Breast epithelium (tissue), 4 donors: ENCODE data around the gene ITGB6. TPM values are rescaled to one million over a fixed set of nuclear protein-coding genes. Genes with fewer than 3 reads are reported as not detected.

Experiments used
- DNase-seq, 2 donors: peaks; one replicate each; pipeline ENCODE4 v3.0.0-alpha.2; 2019; ENCODE audit warnings: low spot score in 2 of 2
- H3K27ac ChIP-seq, 2 donors: fragments of 200-600 bp; sonication (generic) in 1 of 2; one replicate each; pipeline ENCODE4 v1.5.1; 2016 to 2019; ENCODE audit warnings: mild to moderate bottlenecking in 1 of 2
- H3K27me3 ChIP-seq, 2 donors: fragments of 200-600 bp; sonication (generic) in 1 of 2; one replicate each; pipeline versions ENCODE4 v1.5.1 to v1.6.0; 2017 to 2019; ENCODE audit warnings: control low read depth in 1 of 2, mild to moderate bottlenecking in 1 of 2
- H3K36me3 ChIP-seq: fragments of 200-600 bp; one replicate; pipeline ENCODE4 v1.5.1; 2019
- H3K4me1 ChIP-seq, 2 donors: fragments of 200-600 bp; sonication (generic); one replicate each; pipeline ENCODE4 v1.5.1; 2016 to 2019; ENCODE audit warnings: control low read depth in 1 of 2
- H3K4me3 ChIP-seq, 3 donors: fragments of 200-600 bp; sonication (generic); 1 replicate in 2 of 3; 2 replicates in 1 of 3; pipeline ENCODE4 v1.5.1; 2016 to 2019; ENCODE audit warnings: mild to moderate bottlenecking in 3 of 3, moderate library complexity in 2 of 3
- H3K9me3 ChIP-seq, 2 donors: fragments of 200-600 bp; sonication (generic) in 1 of 2; one replicate each; pipeline ENCODE4 v1.5.1; 2016 to 2019; ENCODE audit warnings: control low read depth in 1 of 2
- POLR2A ChIP-seq: fragments of 450-650 bp; IDR thresholded peaks from one replicate; pipeline ENCODE4 v1.6.1; 2016; ENCODE audit warnings: antibody characterized with exemption, mild to moderate bottlenecking, moderate library complexity
- POLR2AphosphoS5 ChIP-seq, 3 donors: sonication (generic); formaldehyde crosslinking; IDR thresholded peaks; one replicate each; pipeline ENCODE4 v1.6.1; 2017; ENCODE audit warnings: antibody characterized with exemption in 3 of 3
- intact Hi-C: fragments of 100-400 bp; cut with DNase I; formaldehyde crosslinking; loops from one replicate; pipeline ENCODE4 v1.15.1; 2023; ENCODE audit warnings: low total_unique reads
- total RNA-seq, 3 donors: library from RNA; depleted of rRNA; stranded (reverse); fragments of >200 nt; gene quantifications; one replicate each; pipeline ENCODE4 v1.1.0, GENCODE V29; 2016
- TF ChIP-seq, protein P1 (sequence below), 3 donors: fragments of 450-650 bp; IDR thresholded peaks; one replicate each; pipeline ENCODE4 v1.5.1; 2016 to 2017; ENCODE audit warnings: antibody characterized with exemption in 3 of 3, mild to moderate bottlenecking in 3 of 3, moderate library complexity in 3 of 3

ITGB6 gene
- total RNA-seq, 3 donors from 2014 or later = 0.16 to 46.1 (median 16.7) TPM

- no peak for TF ChIP-seq POLR2AphosphoS5 (IDR thresholded peaks at IDR 0.05)
- TF ChIP-seq, protein P1, sequence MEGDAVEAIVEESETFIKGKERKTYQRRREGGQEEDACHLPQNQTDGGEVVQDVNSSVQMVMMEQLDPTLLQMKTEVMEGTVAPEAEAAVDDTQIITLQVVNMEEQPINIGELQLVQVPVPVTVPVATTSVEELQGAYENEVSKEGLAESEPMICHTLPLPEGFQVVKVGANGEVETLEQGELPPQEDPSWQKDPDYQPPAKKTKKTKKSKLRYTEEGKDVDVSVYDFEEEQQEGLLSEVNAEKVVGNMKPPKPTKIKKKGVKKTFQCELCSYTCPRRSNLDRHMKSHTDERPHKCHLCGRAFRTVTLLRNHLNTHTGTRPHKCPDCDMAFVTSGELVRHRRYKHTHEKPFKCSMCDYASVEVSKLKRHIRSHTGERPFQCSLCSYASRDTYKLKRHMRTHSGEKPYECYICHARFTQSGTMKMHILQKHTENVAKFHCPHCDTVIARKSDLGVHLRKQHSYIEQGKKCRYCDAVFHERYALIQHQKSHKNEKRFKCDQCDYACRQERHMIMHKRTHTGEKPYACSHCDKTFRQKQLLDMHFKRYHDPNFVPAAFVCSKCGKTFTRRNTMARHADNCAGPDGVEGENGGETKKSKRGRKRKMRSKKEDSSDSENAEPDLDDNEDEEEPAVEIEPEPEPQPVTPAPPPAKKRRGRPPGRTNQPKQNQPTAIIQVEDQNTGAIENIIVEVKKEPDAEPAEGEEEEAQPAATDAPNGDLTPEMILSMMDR (IDR thresholded peaks at IDR 0.05) = no peak
- TF ChIP-seq POLR2A = no peak
- Histone ChIP-seq H3K27me3 (no peaks in the 10 kb centered on the region), H3K36me3 (no peaks in the 10 kb centered on the region), H3K27ac (peak overlapping the region; percentile 26 to 35), H3K9me3 (no peaks in the 10 kb centered on the region), H3K4me1 (peaks cover 0 to 14% of the 10 kb centered on the region in 2 donors), H3K4me3 (no peak overlapping the region)
- DNase-seq = no peak
- intact Hi-C loops = no loop called here
Measured at GRCh38 chr2:160055726-160056108, 144.4 kb downstream of the ITGB6 start.

- H3K27me3 ChIP-seq = no peaks in the 10 kb centered on the region
- peak overlapping the region; percentile 35 to 38 for H3K27ac ChIP-seq
- H3K4me1 ChIP-seq = peaks cover 0 to 14% of the 10 kb centered on the region in 2 donors
- no peak overlapping the region for H3K4me3 ChIP-seq
- H3K36me3 ChIP-seq = no peaks in the 10 kb centered on the region
- no peaks in the 10 kb centered on the region for H3K9me3 ChIP-seq
- intact Hi-C loops = no loop called here
- DNase-seq = no peak
- TF ChIP-seq POLR2A (no peak), POLR2AphosphoS5 (IDR thresholded peaks at IDR 0.05) (no peak)
- TF ChIP-seq, protein P1 (IDR thresholded peaks at IDR 0.05) = no peak
Measured at GRCh38 chr2:160054984-160055725, 144.9 kb downstream of the ITGB6 start.

GRCh38 chr2:160053946-160054345 lies 146.1 kb downstream of the ITGB6 start:
- no peaks in the 10 kb centered on the region for H3K36me3 ChIP-seq
- H3K27ac ChIP-seq = no peak overlapping the region
- H3K4me1 ChIP-seq = peaks cover 0 to 14% of the 10 kb centered on the region in 2 donors

DNA sequence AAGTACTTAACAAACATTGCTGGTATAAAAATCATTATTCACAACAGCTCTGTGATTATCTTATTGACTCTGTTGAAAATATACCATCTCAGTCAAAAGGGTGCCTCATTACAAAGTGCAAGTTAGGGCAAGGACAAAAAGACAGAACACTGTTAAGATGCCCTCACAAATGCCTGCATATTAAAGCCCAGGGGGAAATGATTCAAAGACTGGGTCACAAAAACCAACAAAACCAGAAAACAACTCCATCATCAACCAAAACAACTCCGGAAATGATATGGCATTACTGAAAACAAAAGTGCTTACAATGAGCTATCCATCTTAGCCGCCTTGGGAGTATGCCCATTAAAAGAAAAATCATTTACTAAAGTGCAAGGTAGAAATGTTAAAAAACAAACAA lies 147.5 kb downstream of the ITGB6 start:
- DNase-seq = no peak
- Histone ChIP-seq H3K4me3 (no peak overlapping the region), H3K27me3 (no peaks in the 10 kb centered on the region), H3K36me3 (no peaks in the 10 kb centered on the region), H3K4me1 (peaks cover 0 to 4% of the 10 kb centered on the region in 2 donors), H3K9me3 (no peaks in the 10 kb centered on the region), H3K27ac (peak overlapping the region; percentile 56 to 69)
- intact Hi-C loops = no loop called here
- TF ChIP-seq, protein P1 (IDR thresholded peaks at IDR 0.05) = no peak
- TF ChIP-seq POLR2AphosphoS5 (IDR thresholded peaks at IDR 0.05) (no peak), POLR2A (no peak)

More at GRCh38 chr2:160053946-160054345, 146.1 kb downstream of the ITGB6 start:
- no peak overlapping the region for H3K4me3 ChIP-seq
- H3K9me3 ChIP-seq = no peaks in the 10 kb centered on the region
- no peak for DNase-seq
- intact Hi-C loops = no loop called here
- no peaks in the 10 kb centered on the region for H3K27me3 ChIP-seq
- TF ChIP-seq, protein P1 (IDR thresholded peaks at IDR 0.05) = no peak
- TF ChIP-seq POLR2A (no peak), POLR2AphosphoS5 (IDR thresholded peaks at IDR 0.05) (no peak)

GRCh38 chr2:160051371-160051800 lies 148.7 kb downstream of the ITGB6 start:
- intact Hi-C loops = no loop called here
- peak overlapping the region in 1 of 2 donors; percentile 56 for H3K27ac ChIP-seq

More at GRCh38 chr2:160051371-160051800, 148.7 kb downstream of the ITGB6 start:
- TF ChIP-seq POLR2AphosphoS5 (IDR thresholded peaks at IDR 0.05) = no peak
- no peak for TF ChIP-seq POLR2A
- TF ChIP-seq, protein P1 (IDR thresholded peaks at IDR 0.05) = no peak
- peak overlapping the region in 1 of 3 donors; percentile 2 for H3K4me3 ChIP-seq
- H3K4me1 ChIP-seq = no peaks in the 10 kb centered on the region
- H3K36me3 ChIP-seq = no peaks in the 10 kb centered on the region
- H3K9me3 ChIP-seq = no peaks in the 10 kb centered on the region
- no peak for DNase-seq
- no peaks in the 10 kb centered on the region for H3K27me3 ChIP-seq
